GM18499 (cell line): ENCODE data around the gene TRAPPC3.
"Not testable (repeated sequence)": the region's sequence is repeated elsewhere in the genome, so short reads cannot be mapped to it uniquely, and the experiment has no call there.

Experiments used
- ATAC-seq: cut with Tn5 transposase; IDR thresholded peaks from one replicate; pipeline ENCODE4 v1.9.1; 2021; ENCODE audit warnings: moderate number of reproducible peaks; ENCODE audit not compliant: insufficient read depth, unreplicated experiment

Gene TRAPPC3

DNA sequence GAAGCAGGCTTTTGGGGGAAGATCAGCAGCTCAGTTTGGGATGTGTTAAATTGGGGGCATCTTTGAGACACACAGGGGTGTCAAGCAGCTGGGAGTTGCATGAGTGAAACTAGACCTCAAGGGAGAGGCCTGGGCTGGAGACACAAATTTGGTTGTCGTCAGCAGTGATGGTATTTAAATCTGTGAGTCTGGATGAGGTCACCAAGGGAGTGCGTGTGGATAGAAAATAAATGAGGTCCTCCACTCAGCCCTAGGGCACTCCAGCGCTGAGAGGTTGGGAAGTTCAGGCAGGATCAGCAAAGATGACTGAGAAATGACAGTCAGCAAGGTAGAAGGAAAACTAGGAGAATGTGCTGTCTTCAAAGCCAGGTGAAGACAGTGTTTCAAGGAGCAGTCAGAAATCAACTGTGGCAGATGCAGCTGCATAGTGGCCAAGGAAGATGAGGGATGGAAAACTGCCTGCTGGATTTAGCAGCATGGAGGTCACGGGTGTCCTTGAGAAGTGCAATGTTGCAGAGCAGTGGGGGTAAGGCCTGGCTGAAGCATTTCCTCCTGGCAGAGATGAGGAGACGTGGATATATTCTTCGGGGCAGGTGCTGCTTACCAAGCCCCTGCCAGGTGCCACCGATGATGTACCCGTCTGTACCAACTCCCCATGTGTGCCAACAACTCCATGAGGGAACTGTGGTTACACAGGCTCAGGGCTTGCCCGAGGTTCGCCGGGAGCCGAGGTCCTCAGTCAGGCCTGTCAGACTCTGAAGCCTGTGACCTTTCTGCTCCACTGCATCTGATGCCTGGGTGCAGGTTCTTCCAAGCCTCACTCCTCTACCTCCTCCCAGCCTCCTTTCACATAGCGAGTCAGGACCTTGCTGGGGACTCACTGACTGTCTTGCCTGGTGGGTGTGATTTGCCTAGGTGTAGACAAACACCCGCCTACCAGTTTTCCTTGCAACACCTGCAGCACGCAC is 17.9 kb upstream of the TRAPPC3 start:
- no peak for ATAC-seq

DNA sequence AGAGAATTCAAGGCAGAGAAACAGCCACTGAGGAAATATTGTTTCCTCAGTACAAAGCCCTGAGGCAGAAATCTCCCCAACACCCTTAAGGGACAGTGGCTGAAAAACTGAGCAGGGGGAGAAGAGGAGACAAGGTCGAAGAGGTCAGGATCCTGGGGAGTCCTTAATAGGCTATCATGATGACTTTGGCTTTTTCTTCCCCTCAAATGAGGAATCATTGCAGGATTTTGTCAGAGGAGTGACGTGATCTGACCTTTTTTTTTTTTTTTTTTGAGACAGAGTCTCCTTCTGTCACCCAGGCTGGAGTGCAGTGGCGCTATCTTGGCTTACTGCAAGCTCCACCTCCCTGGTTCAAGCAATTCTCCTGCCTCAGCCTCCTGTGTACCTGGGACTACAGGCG is 16.9 kb upstream of the TRAPPC3 start:
- ATAC-seq: no peak

DNA sequence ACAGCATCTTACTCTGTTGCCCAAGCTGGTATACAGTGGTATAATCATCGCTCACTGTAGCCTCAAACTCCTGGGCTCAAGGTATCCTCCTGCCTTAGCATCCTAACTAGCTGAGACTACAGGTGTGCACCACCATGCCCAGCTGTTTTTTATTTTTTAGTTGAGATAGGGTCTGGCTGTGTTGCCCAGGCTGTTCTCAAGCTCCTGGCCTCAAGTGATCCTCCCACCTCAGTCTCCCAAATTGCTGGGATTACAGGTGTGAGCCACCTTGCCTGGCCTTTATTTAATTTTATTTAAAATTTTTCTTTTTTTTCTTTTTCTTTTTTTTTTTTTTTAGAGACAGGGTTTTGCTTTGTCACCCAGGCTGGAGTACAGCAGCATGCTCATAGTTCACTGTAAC is 15.9 kb upstream of the TRAPPC3 start:
- no peak for ATAC-seq

DNA sequence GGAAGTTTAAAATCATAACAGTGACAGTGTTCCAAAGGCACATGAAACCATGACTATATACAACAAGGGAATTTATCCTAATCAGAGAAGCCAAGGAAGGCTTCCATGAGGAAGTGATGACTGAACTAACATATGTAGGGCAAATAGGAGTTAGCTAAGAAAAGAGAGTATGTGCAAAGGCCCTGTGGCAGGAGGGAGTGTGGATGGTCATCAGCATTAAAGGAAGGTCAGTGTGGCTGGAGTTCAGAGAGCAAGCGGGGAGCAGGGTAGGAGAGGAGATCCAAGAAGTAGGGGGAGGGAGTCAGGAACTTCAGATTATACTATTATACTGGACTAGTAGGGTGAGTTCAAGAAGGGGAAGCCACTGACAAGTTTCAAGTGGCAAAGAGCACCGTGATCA is 15.1 kb upstream of the TRAPPC3 start:
- no peak for ATAC-seq

DNA sequence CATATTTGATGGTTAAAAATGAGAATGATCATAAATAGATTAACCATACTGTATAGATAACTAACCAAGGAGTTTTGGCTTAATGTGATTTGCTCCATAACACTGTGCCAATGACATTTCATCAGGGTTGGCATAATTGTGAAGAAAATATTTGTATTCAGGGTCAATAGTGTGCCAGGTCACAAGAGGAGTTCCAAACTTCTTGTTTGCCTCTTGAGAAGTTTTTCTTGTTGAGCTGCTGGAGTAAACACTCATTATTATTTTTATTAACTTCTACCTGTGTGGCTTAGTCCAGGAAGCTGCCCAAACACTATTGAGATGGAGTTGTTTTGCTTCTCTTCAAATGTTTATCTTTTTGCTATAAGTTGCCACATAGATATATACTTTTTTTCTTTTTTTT is 14.1 kb upstream of the TRAPPC3 start:
- no peak for ATAC-seq

DNA sequence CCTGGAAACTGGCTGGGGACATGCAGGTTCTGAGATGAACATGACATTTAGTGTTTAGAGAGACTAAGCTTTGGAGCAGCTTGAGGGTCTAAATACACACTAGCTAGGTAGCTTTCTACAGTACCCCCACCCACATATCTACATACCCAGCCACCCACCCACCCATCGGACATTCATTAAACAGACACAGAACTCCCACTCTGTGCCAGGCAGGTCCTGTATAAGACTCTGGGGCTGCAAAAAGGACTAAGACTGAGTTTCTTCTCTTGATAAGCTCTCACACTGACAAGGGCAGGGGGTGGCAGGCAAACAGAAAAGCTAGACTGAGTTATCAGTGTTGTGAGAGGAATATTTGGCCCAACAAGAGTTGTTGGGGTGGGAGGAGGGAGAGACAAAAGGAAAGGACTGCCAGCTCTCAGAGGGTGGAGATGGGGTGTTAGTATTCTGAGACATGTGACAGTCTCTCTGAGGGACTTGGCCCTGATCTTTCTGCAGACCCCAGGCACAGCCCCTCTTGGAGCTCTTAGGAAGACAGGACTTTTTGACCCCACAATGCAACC is 13.5 kb upstream of the TRAPPC3 start:
- ATAC-seq: no peak

DNA sequence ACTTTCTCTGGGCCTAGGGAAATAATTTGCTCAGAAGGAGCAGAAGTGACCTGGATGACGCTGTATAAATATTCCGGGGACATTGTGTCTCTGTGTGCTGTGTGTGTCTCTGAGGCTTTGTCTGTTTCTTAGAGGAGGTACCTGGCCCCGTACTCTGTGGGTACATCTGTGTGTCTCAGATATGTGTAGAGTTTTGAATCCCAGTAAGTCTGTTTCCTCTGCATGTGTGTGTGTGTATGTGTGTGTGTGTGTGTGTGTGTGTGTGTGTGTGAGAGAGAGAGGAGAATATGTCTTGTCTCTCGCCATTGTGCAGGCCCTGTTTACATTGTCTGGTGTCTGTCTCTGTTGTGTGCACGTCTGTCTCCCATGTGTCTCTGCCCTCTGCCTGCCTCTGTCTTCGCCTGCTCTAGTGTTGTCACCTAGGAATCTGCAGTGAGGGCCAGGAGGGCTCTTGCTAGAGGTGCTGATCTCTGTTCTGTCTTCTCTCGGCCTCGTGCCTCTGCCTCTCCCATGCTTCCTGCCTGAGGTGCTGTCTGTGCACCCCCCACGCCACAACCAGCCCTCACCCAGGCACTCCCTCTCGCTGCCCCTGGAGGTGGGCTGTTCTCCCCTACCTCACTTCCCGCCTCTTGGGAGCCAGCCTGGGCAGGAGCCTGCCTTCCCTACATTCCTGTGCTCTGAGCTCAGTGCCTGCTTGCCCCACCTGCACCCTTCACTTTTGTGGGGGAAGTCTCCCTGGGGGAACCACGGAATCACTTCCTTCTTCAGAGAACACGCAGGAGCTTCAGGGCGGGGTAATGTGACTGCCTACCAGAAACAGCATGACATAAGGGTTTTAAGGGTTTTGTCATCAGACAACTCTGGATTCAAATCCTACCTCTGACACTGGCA is 12.6 kb upstream of the TRAPPC3 start:
- ATAC-seq: no peak

DNA sequence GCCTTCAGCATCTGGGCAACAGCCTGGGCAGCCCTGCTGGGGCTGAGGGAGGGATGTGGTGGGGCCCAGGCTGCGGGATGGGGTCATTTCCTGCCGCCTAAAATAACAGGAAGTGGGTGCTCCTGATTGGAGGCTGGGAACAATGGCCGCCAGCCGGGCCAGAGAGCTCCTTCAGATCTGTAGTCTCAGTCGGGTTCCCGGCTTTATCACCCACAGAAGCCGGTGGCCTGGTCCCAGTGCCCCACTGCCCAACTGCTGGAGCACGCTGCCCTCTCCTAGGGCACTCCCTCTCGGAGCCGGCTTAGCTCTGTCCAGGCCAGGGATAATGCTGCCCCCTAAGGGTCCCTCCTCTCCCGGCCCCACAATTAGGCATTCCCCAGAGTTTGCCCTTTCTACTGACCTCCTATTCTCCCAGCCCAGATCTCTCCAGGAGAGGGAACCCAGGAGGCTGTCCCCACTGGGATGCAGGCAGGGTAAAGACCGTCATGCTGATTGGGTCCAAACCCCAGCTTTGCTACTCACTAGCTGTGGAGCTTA is 11.7 kb upstream of the TRAPPC3 start:
- ATAC-seq: no peak

DNA sequence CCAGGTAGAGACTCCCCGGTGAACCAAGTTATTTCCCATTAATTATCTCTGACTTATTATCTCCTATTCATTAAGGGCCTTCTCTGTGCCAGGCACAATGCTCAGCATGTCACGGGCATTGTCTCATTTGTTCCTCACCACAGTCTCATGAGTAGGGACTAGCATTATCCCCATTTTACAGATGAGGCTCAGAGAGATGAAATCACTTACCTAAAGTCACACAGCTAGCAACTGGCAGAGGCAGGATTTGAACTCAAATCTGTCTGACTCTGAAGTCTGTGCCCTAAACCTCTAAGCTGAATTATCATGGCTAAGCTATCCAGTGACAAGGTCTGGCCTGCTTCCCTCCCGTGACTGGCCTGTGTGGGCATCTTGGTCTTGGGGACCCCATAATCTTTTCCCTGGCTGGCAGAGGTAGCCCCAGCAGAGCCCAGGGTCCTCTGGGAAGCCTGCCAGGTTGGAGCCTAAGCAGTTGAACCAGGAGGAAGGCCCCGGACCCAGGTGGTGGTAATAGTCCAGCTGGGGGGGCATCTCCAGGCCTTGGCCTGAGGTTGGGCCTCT is 11.2 kb upstream of the TRAPPC3 start:
- ATAC-seq: no peak

DNA sequence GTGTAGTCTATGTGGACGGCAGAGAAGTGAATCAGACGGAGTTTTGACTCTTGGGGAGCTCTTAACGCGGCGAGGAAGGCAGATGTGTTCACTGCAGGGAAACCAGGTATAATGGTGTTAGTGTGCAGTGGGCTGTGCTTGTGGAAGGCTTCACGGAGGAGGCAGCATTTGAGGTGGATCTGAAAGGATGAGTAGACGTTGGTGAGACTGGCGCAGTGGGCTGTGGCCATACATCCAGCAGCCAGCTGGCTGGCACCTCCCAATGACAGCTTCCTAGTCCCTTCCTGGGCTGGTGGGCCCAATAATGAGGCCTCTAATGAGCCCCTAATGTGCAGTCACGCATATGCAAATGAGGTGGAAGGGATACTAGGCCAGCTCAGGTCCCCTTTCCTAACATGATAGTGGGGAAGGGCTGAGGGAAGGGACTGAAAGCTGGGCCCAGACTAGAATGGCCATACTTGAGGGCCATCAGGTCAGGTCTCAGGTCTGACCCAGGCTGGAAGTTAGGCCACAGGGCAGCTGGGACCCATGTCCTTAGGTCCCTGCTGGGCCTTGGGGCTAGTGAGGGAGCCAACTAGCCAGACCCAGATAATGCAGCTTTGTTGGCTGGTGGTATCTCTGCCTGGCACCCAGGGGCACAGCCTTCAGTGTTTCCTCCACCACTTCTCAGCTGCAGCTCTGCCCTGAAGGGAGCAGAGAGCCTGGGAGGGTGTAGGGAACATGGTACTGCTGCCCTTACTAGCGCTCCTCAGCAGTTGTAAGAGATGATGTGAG is 10.5 kb upstream of the TRAPPC3 start:
- ATAC-seq: no peak

DNA sequence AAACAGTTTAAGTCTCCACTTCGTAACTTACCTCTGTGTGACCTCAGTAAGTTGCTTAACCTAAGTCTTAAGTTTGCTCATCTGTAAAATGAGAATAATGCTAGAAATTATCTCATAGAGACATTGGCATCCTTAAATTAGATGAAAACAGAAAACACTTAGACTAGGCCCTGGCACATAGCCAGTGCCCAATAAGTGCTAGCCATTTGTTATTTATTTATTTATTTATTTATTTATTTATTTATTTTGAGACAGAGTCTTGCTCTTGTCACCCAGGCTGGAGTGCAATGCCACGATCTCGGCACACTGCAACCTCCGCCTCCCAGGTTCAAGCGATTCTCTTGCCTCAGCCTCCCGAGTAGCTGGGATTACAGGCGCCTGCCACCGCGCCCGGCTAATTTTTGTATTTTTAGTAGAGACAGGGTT is 9.6 kb upstream of the TRAPPC3 start:
- ATAC-seq: not testable (repeated sequence)

DNA sequence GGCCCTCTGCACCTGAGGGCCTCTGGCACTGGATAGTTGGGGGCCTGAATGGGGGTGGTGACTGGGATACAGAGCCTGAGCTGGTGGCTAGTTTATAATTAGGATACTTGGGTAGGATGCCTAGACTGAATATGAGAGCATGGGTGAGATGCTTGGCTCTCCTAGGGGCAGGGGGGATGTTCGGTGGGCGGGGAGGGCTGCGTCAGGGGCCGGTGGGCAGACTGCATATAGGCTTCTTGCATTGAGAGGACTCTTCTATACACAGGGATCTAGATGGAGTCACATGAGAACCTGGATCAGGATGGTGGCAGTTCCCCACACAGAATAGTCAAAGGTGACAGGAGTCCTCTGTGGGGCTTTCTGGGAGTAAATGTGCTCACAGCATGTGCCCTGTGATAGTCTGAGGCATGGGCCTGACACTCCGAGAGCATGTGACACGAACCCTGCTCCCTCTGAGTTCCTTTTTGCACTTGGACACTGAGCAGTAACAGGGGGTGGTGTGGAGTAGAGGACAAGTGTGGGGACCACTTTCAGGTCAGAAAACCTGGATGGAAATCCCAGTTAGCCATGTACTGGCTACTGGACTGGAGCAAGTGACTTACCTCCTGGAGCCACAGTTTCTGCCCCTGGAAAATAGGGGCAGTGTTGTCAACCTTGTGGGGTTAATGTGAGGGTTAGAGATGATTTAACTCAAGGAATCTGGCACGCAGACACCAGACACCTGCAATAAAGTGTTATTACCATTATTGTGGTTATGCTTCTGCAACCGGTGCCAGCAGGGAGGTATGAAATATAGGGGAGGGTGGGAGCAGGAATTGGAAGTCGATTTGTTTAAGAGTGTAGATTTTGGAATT is 8.9 kb upstream of the TRAPPC3 start:
- no peak for ATAC-seq

DNA sequence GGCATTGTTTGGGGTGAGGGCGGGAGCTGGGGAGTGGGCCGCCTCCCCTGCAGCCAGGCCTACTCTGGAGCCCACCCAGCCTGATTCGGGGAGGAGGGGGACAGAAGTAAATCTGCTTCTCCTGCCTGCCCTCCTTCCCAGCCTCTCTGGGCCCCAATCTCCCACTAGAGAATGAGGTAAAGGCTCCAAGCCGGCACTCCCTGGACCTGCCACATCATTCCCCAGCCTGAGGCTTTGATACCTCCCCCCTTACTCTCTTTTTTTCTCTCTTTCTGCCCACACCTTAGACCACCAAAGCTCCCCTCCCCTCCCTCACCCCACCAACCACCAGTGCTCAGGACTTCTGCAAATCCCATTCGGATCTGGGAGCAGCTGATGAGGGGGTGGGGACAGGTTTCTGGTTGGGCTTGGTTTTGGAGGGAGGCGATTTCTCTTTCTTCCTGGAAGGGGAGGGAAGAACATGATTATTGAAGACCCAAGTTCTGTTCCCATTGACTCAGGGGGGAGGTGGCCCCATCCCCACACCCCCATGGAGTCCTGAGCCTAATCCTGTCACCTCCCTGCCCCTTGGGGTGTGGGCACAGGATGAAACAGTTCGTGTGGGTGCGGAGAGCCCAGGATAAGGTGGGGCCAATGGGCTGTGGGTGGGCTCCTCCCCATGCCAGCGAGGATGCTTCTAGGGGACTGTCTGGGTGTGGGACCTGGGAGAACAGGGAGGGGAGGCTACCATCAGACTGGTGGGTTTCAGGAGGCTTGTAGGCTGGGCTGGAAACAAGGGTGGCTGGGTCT is 8.0 kb upstream of the TRAPPC3 start:
- no peak for ATAC-seq

DNA sequence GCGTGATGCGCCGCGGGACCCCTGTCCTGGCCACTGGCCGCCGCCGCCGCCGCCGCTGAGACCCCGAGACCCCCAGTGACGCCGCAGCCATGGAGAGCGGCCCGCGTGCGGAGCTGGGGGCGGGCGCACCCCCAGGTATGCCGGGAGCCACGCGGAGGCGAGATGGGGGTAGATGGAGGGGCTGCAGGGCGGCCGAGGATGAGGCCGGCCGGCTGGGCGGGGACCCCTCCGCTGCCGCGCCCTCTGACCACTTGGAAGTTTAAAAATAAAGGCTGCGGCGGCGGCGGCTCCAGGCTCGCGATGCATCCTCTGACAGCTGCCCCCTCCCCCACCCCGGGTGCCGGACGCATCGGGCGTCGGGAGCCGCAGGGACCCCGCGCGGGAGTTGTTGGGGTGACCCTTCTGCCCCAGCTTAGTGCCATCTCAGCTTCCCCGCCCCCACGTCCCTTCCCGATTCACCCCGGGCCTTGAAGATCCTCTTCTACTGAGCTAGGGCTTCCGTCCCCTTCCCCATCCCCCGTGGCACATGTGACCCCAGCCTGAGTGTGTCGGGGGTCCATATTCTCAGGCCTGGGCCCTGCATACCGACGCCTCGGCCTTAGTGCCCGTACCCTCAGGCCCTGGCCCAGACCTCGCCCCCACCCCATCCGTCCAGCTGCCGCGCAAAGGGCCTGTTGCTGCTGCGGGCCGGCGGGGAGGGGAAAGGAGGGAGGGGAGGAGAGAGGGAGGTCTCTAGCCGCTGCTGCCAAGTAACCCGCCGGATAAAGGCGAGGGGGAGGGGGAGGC is 7.2 kb upstream of the TRAPPC3 start:
- ATAC-seq: no peak

DNA sequence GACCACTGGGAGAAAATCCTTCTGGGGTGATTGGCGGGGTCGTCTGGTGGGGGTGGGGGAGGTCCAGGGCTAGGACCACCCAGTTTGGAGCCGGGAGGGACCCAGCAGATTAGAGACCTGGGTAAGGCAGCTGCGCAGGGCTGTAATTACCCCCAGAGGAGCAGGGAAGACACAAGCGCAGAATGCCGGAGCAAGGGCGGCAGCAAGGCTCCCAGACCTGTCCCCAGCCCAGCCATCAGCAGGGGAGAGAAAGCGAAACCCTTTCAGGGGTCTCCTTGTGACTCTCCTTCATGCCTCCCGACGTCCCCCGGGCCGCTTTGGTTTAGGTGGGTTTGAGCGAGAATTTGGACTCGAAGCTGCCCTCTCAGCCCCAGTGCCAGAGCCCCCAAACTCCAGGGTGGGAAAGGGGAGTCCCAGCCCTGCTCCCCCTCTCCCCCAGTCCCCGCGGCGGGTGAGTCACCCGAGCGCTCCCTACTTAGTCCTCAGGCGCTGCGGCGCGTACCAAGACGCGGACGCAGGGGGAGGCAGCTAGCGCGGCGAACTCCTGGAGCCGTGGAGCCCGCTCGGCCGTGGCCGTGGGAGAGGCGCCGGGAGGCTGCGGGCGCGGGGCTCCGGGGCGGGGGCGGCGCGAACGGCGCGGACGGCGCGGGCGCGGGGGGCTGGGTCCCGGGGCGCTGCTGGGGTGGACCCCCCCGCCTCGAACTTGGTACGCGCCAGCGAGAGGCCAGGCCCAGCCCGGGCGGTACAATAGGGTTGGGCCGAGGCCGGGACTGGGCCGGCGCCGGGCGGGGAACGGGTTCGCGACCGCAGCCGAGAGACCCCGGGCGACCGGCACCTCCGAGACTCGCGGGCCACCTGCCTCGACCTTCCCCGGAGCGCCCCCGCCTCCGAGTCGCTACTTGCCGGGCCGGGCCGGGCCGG is 6.4 kb upstream of the TRAPPC3 start, which contains the start of gene MAP7D1:
TSS of gene MAP7D1 (plus strand) at position 753 of the 921 bp plus-strand sequence. CDS start 258 bp downstream, outside the sequence.
- no peak for ATAC-seq
